SHP77 treated with DMSO at 0.1 percent for 48 hours (cell line): ENCODE data around the gene HOXD10.

Source experiments
- DNase-seq: peaks from one replicate; lab custom pipeline; 2025; lab: John Stamatoyannopoulos, UW

The HOXD10 gene

DNA sequence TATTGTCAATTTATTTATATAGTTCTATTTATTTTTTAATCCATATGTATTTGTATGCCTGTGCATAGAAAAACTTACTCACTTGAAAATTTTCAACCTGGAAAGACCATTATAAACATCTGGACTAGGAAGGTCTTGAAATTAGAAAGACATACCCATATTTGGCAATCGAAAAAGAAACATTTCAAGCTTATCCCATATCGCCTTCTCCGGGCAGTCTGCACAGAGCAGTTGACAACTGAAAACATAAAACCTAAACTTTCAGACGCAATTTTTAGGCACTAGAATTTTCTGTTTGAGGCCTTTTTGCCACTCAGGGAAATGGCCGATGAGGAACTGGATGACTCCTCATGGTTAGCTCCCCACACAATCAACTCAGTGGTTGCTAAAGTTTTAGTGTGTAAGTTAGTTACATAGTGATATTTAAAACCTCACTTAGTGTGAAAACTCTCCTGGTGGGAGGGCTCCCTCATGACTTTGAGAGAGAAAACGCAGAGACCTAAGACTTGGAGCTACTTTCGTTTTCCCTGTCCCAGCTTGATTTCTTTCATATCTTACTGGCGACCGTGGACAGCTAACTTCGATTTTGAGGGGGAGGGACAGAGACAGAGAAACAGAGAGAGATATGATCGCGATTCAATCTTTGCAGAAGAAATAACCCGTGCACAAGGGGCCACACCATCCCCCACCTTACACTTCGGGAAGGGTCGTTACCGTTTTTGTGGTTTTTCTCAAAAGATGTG lies 20.2 kb upstream of the HOXD10 start:
- DNase-seq = no peak

- no peak for DNase-seq
Measured at GRCh38 chr2:176096986-176097819, 19.4 kb upstream of the HOXD10 start.

GRCh38 chr2:176097820-176098365 lies 18.7 kb upstream of the HOXD10 start:
- DNase-seq = no peak

- no peak for DNase-seq
Measured at GRCh38 chr2:176098366-176099158, 18.0 kb upstream of the HOXD10 start.

DNA sequence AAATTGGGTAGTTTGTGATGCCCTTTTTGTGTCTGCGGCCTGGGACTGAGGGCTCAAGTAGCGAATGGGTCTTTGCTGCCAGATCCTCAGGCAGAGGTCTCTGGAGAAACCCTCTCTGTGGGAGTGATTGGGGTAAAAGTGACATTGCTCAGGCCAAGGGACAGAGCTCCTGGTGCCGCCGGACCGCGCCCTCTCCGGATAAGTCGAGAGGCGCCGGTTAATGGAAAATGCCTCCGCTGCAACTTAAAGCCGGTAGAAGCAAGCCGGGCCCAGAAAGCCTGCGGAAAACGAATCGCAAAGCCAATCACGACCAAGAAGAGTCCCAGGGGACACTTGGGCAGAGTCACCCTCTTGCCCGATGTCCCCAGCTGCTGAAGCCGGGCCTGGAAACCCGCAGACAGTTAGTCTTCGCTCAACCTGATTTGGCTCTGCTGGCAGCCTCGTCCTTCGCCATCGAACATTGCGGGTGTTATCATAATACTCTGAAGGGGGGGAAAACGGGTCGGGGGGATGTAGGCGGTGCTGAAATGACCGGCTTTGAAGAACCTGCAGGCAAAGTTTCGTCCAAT lies 17.3 kb upstream of the HOXD10 start:
- DNase-seq = no peak

DNA sequence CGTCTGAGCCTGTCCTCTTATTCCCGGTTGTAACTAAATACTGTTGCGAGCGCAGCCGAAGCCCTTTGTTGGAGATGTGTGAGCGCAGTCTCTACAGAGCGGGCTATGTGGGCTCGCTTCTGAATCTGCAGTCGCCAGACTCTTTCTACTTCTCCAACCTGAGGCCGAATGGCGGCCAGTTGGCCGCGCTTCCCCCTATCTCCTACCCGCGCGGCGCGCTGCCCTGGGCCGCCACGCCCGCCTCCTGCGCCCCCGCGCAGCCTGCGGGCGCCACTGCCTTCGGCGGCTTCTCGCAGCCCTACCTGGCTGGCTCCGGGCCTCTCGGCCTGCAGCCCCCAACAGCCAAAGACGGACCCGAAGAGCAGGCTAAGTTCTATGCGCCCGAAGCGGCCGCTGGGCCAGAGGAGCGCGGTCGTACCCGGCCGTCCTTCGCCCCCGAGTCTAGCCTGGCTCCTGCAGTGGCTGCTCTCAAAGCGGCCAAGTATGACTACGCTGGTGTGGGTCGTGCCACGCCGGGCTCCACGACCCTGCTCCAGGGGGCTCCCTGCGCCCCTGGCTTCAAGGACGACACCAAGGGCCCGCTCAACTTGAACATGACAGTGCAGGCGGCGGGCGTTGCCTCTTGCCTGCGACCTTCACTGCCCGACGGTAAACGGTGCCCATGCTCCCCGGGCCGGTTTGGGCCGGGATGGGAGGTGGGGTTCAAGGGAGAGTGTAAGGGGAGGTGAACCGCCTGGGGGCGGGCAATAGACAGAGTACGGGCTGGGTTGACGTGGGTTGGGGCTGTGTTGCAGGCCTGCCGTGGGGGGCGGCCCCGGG lies 16.6 kb upstream of the HOXD10 start, which contains the start of gene HOXD12:
Gene HOXD12, plus strand, starts transcription at position 68 of the 819 bp plus-strand sequence. Its CDS starts 7 bp downstream, at position 75.
- DNase-seq = no peak

- no peak for DNase-seq
Measured at GRCh38 chr2:176100547-176101140, 15.9 kb upstream of the HOXD10 start.

- DNase-seq = no peak
Measured at GRCh38 chr2:176101216-176101830, 15.3 kb upstream of the HOXD10 start.

DNA sequence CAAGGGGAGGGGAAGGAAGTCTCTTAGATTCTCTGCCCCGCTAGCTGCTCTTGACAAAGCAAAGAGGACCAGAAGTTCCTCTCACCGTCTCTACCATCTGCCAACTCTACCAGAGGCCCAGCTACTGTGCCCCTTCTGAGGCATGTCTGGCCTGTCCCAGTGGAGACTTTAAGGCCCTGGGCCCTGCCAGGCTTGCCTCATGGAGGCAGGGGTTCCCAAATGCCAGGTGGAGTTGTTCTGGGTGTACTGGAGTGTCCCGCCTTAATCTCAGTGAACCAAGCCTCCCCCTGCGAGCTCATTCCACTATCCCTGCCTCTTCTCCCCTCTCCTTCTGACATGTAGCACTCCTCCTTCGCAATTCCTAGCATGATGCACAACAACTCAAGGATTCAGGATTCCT lies 14.7 kb upstream of the HOXD10 start:
- DNase-seq = no peak

DNA sequence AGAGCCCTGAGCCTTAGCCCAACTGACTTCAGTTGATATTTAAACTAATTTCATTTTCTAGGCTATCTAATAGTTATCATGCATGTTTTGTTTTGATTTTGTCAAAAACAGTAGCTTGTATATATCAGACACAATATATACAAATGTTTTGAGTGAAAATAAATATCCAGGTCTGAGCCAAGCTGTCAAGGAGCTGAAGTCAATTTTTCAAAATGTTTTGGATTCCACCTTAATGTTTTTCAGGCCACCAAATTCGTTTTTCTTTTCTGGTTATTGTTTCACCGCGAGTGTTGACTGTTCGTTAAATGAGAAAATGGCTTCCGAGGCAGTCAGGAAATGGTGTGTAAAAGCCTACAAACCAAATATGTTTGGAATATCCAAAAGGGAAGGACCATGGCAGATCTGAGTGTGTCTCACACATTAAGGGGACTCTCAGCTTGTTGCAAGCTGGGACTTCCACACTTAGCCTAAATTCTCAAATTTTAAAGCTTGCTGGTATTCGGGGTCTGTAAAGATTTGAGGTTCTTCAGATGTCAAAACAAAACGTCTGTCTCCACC lies 14.2 kb upstream of the HOXD10 start:
- DNase-seq = no peak

GRCh38 chr2:176103194-176103593 lies 13.4 kb upstream of the HOXD10 start:
- no peak for DNase-seq

DNA sequence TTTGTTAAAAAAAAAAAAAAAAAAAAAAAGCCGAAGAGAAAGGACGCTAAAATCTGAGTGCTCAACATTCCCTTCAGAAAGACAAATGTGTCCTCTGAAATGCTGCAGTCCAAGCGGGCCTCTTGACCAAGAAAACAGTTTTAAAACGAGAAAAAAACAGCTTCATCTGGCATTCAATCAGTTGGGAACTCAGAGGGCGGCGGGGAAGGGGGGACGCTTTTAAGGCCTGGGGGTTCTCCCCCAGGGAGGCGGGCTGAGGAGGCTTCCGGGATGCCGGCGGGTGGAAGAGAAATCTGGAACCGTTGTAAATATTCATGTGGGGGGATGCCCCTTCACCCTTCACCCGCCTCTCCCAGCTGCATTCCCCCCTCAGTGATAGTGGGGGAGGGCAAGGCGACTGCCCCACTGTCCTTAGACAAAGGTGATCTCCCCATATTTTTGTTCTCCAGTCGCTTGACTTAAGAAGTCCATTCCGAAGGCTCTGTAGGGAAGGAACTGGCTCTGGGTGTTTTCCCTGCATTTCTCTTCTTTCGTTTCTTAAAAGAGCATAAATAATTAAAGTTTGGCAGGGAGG lies 12.7 kb upstream of the HOXD10 start:
- no peak for DNase-seq

DNA sequence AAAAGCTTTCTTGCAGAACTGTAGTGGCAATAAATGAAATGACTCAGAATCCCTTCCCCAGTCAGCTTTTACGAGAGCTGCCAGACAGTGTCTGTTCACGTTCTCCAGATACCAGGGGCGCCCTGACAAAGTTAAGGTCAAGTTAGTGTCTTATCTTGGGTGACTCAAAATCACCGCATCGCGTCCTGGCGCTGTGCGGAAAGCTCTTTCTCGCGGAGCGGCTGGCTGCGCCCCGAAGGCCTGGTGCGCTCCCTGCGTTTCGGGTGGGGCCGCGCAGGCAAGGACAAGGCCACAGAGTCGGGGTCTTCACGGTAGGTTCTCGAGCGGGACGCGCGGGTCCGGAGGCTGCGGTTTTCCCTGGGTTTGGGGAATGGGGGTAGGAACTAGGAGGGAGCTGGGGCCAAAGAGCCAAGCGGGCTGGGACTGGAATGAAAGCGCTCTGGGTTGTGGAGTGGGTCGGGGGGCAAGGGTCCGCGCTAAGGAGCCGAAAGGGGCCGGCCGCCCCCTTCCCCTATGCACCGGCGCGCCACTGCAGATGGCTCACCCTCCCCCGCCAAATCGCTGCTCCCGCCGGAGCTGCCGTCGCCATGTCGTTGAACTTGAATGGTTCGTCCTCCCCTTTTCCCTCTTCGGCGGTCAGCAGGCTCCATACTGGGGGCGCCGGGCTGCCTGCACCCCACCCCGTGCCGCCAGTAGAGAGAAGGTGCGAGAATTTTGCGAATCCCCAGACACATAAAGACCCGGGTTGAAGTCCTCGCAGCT lies 12.1 kb upstream of the HOXD10 start:
- DNase-seq = no peak

DNA sequence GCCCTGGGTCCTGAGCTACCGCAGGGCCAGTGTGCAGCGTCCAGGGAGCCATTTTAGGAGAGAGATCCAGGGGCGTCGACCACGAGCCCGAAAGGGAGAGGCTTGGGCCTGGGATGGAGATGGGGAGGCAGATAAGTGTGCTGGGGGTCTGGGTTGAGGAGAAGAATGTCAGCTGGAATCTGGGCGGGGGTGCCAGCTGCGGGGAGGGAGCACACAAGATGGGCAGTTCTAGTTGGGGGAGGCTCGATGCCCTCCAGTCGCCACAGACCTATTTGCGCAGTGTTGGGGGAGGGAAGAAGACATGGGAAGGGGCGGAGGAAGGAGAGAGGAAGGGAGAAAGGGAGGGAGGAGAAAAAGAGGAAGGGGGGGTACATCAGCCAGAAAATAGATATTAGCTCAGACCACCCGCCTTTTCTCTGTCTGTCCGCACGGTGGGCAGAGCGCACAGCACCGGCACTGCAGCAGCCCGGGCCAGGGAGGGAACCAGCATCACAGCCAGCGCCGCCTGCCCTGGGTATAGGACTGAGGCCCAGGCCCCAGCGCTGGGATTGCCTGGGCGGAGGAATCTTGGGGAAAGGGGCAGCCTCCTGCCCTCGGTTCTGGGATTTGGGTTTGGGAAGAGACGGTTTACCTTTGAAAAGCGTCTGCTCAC lies 11.4 kb upstream of the HOXD10 start:
- no peak for DNase-seq

DNA sequence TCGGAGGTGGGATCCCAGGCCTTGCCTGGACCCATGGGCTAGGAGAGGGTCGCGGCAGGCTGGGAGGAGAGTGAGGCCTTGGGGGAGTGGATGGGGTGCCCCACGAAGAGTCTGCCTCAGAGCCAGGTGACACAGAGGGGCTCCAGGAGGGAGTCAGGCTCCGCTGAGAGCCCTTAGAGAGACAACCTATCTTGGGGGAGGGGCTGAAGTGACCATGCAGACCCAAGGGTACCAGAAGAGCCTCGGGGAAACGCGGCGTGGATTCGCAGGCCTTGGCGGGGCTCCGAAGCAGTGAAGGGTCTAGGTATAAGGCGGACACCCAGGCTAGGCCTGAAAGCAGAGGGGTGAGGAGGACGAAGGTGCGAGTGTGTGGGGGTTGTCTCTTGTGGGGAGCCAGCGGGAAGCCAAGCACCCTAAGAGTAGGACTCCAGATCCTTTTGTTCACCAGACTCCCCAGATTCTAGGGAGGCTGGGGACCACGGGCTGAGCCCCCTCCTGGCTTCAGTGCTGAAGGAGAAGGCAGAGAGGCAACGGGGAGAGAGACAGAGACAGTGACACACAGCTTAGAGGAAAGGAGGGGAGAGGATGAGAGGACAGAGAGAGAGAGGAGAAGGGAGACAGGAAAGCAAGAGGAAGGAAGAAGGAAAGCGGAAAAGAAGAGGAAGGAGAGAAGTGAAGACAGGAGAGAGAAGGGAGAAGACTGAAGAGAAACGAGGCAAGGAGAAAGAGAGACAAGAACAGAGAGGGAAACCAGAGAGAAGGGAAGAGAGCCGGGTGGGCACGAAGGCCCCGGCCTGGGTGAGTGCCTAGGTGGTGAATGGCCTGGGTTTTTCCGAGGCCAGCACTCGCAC lies 10.6 kb upstream of the HOXD10 start:
- DNase-seq = no peak

GRCh38 chr2:176106581-176107539 lies 9.7 kb upstream of the HOXD10 start, which contains the start of gene HOXD11:
Gene HOXD11, plus strand, starts transcription at chr2:176107280. Its CDS starts 76 bp downstream, at chr2:176107356.
- DNase-seq = peak; percentile 41
